Uterus (tissue), 4 donors: ENCODE data around the gene KYAT1. TPM values are rescaled to one million over a fixed set of nuclear protein-coding genes. Genes with fewer than 3 reads are reported as not detected.
"Not testable (repeated sequence)": the region's sequence is repeated elsewhere in the genome, so short reads cannot be mapped to it uniquely, and the experiment has no call there.

Experiments
- DNase-seq, 2 donors: peaks; one replicate each; pipeline ENCODE4 v3.0.0-alpha.2; 2019 to 2020
- H3K27ac ChIP-seq, 2 donors: fragments of 200-600 bp; sonication (generic); 1 replicate in 1 of 2; 2 replicates in 1 of 2; pipeline ENCODE4 v1.5.1; 2016 to 2018
- H3K27me3 ChIP-seq, 2 donors: fragments of 200-600 bp; sonication (generic); one replicate each; pipeline ENCODE4 v1.5.1; 2018 to 2019; ENCODE audit warnings: control low read depth in 1 of 2
- H3K36me3 ChIP-seq, 2 donors: fragments of 200-600 bp; sonication (generic); one replicate each; pipeline ENCODE4 v1.5.1; 2019; ENCODE audit warnings: control low read depth in 1 of 2
- H3K4me1 ChIP-seq, 2 donors: fragments of 200-600 bp; sonication (generic); one replicate each; pipeline ENCODE4 v1.5.1; 2018 to 2019; ENCODE audit warnings: control low read depth in 1 of 2
- H3K4me3 ChIP-seq, 2 donors: fragments of 200-600 bp; sonication (generic); 1 replicate in 1 of 2; 2 replicates in 1 of 2; pipeline ENCODE4 v1.5.1; 2018 to 2019; ENCODE audit warnings: mild to moderate bottlenecking in 1 of 2
- H3K9me3 ChIP-seq, 2 donors: fragments of 200-600 bp; sonication (generic); one replicate each; pipeline ENCODE4 v1.5.1; 2019; ENCODE audit warnings: control low read depth in 1 of 2
- POLR2A ChIP-seq, 2 donors: fragments of 450-650 bp; IDR thresholded peaks; one replicate each; pipeline ENCODE4 v1.6.1; 2016; ENCODE audit warnings: antibody characterized with exemption in 2 of 2, mild to moderate bottlenecking in 1 of 2, moderate library complexity in 1 of 2
- intact Hi-C: fragments of 100-400 bp; cut with DNase I; formaldehyde crosslinking; loops from one replicate; pipeline ENCODE4 v1.15.1; 2023; ENCODE audit warnings: low total_unique reads
- total RNA-seq, 4 donors: library from RNA; depleted of rRNA in 3 of 4; stranded (reverse); fragments of >200 nt in 3 of 4; gene quantifications; one replicate each; pipeline versions ENCODE4 v1.1.0 to v1.2.4, GENCODE V29; 2014 to 2023
- TF ChIP-seq, protein P1 (sequence below), 4 experiments: fragments of 200-600 bp in 2 of 4; fragments of 450-650 bp in 2 of 4; sonication (generic) in 2 of 4; IDR thresholded peaks; one replicate each; pipeline ENCODE4 v1.5.1; 2016 to 2019; ENCODE audit warnings: antibody characterized with exemption in 4 of 4, mild to moderate bottlenecking in 2 of 4, moderate library complexity in 1 of 4
- donor health status: DM: yes; HTN: yes; CAD: no.

KYAT1 gene
- total RNA-seq, 4 donors from 2014 or later: 1.5 to 11.0 (median 3.4) TPM

DNA sequence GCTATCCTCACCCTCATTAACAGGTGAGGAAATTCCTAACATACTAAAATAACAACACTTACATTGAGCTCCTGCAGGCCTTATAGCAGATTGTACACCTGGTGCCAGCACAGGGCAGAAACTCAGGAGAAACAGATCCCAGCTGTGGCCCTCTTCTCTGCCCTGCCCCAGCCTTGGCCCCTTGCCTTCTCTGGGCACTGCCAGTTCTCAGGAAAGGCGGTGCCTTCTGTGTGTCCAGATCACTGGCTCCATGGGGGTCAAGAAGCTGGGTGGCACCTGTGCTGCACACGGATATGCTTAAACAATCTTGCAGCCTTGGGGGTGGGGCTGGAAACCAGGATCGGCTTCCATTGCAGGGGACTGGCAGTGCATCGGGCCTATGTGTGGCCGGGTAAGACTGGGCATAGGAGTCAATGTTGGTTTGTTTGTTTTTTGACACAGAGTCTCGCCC, 19.3 kb downstream of the KYAT1 start:
- Histone ChIP-seq H3K4me1 (no peaks in the 10 kb centered on the region), H3K27ac (no peak overlapping the region), H3K4me3 (no peak overlapping the region), H3K36me3 (no peaks in the 10 kb centered on the region), H3K27me3 (no peaks in the 10 kb centered on the region), H3K9me3 (no peaks in the 10 kb centered on the region)
- no peak for DNase-seq
- intact Hi-C loops: loop anchor here (2.0 kb wide), 1 partner anchor 64 kb away; no protein-coding TSS in a partner anchor
- no peak for TF ChIP-seq POLR2A (IDR thresholded peaks at IDR 0.05)
- TF ChIP-seq, protein P1, sequence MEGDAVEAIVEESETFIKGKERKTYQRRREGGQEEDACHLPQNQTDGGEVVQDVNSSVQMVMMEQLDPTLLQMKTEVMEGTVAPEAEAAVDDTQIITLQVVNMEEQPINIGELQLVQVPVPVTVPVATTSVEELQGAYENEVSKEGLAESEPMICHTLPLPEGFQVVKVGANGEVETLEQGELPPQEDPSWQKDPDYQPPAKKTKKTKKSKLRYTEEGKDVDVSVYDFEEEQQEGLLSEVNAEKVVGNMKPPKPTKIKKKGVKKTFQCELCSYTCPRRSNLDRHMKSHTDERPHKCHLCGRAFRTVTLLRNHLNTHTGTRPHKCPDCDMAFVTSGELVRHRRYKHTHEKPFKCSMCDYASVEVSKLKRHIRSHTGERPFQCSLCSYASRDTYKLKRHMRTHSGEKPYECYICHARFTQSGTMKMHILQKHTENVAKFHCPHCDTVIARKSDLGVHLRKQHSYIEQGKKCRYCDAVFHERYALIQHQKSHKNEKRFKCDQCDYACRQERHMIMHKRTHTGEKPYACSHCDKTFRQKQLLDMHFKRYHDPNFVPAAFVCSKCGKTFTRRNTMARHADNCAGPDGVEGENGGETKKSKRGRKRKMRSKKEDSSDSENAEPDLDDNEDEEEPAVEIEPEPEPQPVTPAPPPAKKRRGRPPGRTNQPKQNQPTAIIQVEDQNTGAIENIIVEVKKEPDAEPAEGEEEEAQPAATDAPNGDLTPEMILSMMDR (IDR thresholded peaks at IDR 0.05): no peak

DNA sequence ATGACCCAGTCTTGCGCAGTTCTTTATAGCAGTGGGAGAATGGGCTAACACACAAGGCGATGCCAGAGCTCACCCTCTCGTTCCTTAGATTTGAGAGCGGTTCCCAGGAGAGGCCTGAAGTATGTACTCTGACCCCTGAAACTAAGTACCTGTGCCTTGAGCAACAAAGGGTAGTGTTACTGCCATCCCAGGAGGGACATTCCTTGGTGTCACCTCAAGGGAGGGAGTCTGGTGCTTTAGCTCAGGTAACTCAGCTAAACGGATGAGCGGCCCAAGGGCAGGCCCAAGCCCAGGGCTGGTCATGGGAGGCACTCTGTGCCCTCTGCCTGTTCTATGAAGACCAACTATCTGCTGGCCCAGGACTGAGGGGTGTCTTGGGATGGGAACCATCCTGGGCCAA, 20.2 kb downstream of the KYAT1 start:
- DNase-seq: no peak
- Histone ChIP-seq H3K4me1 (no peaks in the 10 kb centered on the region), H3K36me3 (no peaks in the 10 kb centered on the region), H3K27me3 (no peaks in the 10 kb centered on the region), H3K4me3 (no peak overlapping the region), H3K9me3 (no peaks in the 10 kb centered on the region), H3K27ac (no peak overlapping the region)
- no peak for TF ChIP-seq POLR2A (IDR thresholded peaks at IDR 0.05)
- intact Hi-C loops: no loop called here

DNA sequence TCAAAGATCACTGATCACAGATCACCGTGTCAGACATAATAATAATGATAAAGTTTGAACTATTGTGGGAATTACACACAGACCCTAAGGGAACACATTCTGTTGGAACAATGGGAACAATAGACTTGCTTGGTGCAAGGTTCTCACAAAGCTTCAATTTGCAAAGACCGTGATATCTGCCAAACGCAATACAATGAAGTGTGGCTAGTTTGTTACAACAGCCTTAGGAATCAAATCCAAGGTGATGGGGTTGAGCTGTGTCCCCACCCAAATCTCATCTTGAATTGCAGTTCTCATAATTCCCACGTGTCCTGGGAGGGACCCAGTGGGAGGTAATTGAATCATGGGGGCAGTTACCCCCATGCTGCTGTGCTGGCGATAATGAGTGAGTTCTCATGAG, 20.8 kb downstream of the KYAT1 start:
- intact Hi-C loops: no loop called here
- no peak overlapping the region for H3K4me3 ChIP-seq

DNA sequence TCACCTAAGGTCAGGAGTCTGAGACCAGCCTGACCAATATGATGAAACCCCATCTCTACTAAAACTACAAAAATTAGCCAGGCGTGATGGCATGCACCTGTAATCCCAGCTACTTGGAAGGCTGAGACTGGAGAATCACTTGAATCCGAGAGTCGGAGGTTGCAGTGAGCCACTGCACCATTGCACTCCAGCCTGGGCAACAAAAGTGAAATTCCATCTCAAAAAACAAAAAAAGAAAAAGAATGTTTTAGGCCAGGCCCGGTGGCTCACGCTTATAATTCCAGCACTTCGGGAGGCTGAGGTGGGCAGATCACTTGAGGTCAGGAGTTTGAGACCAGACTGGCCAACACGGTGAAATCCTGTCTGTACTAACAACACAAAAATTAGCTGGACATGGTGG, 23.3 kb downstream of the KYAT1 start:
- H3K27ac ChIP-seq, intact Hi-C loops, H3K9me3 ChIP-seq, H3K4me3 ChIP-seq, H3K36me3 ChIP-seq, DNase-seq, H3K27me3 ChIP-seq, H3K4me1 ChIP-seq: not testable (repeated sequence)

More for the DNA sequence above, 20.8 kb downstream of the KYAT1 start:
- Histone ChIP-seq H3K4me1 (no peaks in the 10 kb centered on the region), H3K27me3 (no peaks in the 10 kb centered on the region), H3K27ac (no peak overlapping the region), H3K9me3 (no peaks in the 10 kb centered on the region), H3K36me3 (no peaks in the 10 kb centered on the region)
- DNase-seq: no peak
- no peak for TF ChIP-seq POLR2A (IDR thresholded peaks at IDR 0.05)
- TF ChIP-seq, protein P1 (IDR thresholded peaks at IDR 0.05): no peak

DNA sequence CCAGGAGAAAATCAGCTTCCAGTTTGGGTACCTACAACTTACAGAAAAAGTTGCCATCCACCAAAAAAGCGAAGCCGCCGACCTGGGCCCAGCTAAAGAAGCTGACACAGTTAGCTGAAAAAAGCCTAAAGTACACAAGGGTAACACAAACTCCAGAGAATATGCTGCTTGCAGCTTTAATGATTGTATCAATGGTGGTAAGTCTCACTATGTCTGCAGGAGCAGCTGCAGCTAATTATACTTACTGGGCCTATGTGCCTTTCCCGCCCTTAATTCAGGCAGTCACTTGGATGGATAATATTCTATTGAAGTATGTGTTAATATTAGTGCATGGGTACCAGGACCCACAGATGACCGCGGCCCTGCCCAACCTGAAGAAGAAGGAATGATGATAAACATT, 27.3 kb downstream of the KYAT1 start:
- H3K27ac ChIP-seq, DNase-seq, intact Hi-C loops, H3K4me1 ChIP-seq, H3K27me3 ChIP-seq, H3K4me3 ChIP-seq, H3K9me3 ChIP-seq, H3K36me3 ChIP-seq: not testable (repeated sequence)

DNA sequence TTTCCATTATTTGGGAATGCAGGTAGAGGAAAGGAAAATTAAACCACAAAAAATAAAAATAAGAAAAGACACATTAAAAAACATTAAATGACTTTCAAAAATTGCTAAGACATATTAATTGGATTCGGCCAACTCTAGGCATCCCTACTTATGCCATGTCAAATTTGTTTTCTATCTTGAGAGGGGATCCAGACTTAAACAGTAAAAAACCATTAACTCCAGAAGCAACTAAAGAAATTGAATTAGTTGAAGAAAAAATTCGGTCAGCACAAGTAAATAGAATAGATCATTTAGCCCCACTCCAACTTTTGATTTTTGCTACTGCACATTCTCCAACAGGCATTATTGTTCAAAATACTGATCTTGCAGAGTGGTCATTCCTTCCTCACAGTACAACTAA, 29.1 kb downstream of the KYAT1 start:
- intact Hi-C loops: not testable (repeated sequence)

DNA sequence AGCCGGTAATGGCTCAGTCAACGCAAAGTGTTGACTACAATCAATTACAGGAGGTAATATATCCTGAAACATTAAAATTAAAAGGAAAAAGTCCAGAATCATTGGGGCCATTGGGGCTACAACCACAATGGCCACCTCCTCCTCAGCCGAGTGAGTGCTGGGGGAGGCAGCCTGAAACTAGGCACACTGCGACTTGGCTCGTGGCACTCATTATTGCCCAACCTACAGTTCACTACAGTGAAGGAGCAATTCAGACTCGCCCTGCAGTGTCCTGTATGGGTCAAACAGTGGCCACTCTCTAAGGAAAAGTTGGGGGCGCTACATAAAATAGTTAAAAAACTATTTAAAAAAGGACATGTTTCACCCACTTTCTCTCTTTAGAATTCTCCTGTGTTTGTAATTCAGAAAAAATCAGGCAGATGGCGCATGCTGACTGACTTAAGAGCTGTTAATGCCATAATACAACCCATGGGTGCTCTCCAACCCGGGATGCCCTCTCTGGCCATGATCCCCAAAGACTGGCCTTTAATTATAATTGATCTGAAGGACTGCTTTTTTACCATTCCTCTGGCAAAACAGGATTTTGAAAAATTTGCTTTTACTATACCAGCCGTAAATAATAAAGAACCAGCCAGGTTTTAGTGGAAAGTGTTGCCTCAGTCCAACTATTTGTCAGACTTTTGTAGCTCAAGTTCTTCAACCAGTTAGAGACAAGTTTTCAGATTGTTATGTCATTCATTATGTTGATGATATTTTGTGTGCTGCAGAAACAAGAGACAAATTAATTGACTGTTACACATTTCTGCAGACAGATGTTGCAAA, 29.8 kb downstream of the KYAT1 start:
- H3K4me3 ChIP-seq, H3K36me3 ChIP-seq, intact Hi-C loops, H3K27ac ChIP-seq, H3K9me3 ChIP-seq, H3K27me3 ChIP-seq, H3K4me1 ChIP-seq, DNase-seq: not testable (repeated sequence)
- TF ChIP-seq, protein P1 (IDR thresholded peaks at IDR 0.05): peak; percentile 25 to 66 (median 52)

More for the DNA sequence above, 29.1 kb downstream of the KYAT1 start:
- H3K4me3 ChIP-seq, H3K9me3 ChIP-seq, H3K27ac ChIP-seq, H3K27me3 ChIP-seq, H3K4me1 ChIP-seq, DNase-seq, H3K36me3 ChIP-seq: not testable (repeated sequence)

DNA sequence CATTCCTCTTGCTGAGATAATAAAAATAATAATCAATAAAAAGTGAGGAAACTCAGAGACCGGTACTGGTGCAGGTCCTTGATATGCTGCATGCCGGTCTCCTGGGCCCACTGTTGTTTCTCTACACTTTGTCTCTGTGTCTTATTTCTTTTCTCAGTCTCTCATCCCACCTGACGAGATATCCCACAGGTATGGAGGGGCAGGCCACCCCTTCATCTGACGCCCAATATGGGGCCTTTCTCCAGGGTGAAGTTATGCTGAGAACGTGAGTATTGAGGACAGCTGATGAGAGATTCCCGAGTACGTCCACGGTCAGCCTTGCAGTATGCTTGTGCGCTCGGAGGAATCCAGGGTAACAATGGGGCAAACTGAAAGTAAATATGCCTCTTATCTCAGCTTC, 30.7 kb downstream of the KYAT1 start:
- H3K27ac ChIP-seq, H3K27me3 ChIP-seq, DNase-seq, H3K4me1 ChIP-seq, H3K4me3 ChIP-seq, H3K36me3 ChIP-seq, H3K9me3 ChIP-seq, intact Hi-C loops: not testable (repeated sequence)
